Measurements from ENCODE around the gene AFMID. TPM values are rescaled to one million over a fixed set of nuclear protein-coding genes. Genes with fewer than 3 reads are reported as not detected.
"Not testable (repeated sequence)": the region's sequence is repeated elsewhere in the genome, so short reads cannot be mapped to it uniquely, and the experiment has no call there.

Gene AFMID, protein sequence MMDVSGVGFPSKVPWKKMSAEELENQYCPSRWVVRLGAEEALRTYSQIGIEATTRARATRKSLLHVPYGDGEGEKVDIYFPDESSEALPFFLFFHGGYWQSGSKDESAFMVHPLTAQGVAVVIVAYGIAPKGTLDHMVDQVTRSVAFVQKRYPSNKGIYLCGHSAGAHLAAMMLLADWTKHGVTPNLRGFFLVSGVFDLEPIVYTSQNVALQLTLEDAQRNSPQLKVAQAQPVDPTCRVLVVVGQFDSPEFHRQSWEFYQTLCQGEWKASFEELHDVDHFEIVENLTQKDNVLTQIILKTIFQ
- 72.6 TPM for polyA plus RNA-seq (2013, experiment 1 of 4)
- polyA plus RNA-seq (2013, experiment 2 of 4): 72.7 TPM
- 61.1 TPM for polyA plus RNA-seq (2013, experiment 3 of 4)
- polyA plus RNA-seq (2013, experiment 4 of 4): 77.0 TPM

DNA sequence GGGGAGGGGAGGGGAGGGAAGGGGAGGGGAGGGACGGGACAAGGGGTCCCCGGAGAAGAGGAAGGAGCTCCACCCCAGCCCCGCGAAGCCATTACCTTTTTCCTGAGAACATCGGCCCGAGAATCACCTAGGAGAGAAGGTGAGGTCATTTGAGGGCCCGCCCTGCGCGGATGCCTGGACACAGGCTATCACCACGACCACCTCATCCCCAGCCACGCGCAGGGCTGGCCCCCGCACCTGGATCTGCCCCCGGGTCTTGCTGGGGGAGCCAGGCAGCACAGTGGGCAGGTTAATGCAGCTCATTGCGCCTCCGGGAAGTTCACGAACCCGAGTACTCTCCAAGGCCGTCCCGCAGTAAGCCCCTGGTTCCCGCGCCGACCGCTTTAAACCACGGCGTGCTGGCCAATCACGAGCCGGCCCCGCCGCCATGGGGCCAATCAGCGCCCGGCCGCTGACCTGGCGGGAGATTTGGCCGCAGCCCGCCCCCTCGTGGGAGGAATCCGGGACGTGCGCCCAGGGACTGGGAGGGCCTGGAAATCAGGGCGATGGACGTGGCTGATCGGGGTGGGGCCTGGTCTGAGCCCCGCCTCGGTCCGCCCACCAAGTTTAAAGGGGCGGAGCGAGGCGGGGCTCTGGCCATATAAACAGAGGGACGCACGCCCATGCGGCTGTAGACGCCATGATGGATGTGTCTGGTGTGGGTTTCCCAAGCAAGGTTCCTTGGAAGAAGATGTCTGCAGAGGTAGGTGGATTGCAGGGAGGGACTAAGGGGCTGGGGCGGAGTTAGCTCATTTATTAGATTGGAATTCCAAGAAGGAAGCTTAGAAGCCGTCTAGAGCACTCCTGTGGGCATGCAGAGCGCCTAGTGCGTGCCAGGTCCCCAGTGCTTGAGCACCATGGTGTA lies at the start of gene AFMID, which contains the start of gene TK1:
Gene AFMID (plus strand): TSS at position 671 of the 904 bp plus-strand sequence. CDS start 9 bp downstream, at position 680.
Gene TK1 (minus strand): TSS at position 361 of the 904 bp plus-strand sequence. CDS start 58 bp downstream, at position 303.
- no peaks in the 10 kb centered on the region for H3K27me3 ChIP-seq (ENCODE audit: control insufficient read depth, insufficient read depth, low read length, poor library complexity, severe bottlenecking)
- peaks cover 24% of the 10 kb centered on the region for H3K4me1 ChIP-seq (ENCODE audit: control insufficient read depth, insufficient read depth, low read length)
- H3K4me3 ChIP-seq (ENCODE audit: insufficient read depth, low read depth, low read length): peak within 1 kb of the TSS; percentile 57
- no peaks in the 10 kb centered on the region for H3K9me3 ChIP-seq (ENCODE audit: control insufficient read depth, low read length)
- no peak within 1 kb of the TSS for H3K27ac ChIP-seq (ENCODE audit: insufficient read depth, low read depth, low read length, poor library complexity, severe bottlenecking)
- H3K36me3 ChIP-seq (ENCODE audit: control insufficient read depth, insufficient read depth, low read length): peaks cover 21% of the 10 kb centered on the region
- WGBS, 2 experiments: 3 to 4% methylated on average over 57 of the region's 57 CpGs

DNA sequence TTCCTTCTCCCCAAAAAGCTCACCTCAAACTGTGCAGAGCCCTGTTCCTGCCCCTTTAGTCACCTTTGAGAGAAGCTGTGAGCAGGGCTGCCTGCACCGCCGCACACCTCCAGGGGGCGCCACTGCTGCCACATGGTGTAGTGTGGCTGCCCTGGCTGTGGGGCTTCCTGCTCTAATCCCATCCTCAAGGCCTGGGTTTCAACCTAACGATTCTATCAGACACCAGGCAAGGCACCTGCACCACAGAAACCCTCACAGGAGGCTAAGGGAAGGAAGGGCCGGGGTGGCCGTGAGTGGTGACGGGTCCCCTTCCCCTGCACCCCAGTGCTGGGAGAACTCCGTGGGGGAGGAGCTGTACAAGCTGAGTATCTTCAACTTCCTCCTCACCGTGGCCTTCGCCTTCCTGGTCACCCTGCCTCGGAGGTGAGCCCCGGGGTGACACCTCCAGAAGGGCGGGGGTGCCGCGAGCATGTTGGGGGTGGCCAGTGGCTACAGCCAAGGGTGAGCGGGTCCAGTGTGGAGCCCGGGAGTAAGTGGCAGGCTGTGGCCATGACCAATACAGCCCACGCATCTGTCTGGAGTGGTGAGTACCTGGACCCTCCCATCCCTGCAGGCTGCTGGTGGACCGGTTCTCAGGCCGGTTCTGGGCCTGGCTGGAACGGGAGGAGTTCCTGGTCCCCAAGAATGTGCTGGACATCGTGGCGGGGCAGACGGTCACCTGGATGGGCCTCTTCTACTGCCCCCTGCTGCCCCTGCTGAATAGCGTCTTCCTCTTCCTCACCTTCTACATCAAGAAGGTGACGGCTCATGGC lies 49.6 kb upstream of the AFMID start:
- no peak overlapping the region for H3K27ac ChIP-seq (ENCODE audit: insufficient read depth, low read depth, low read length, poor library complexity, severe bottlenecking)
- H3K9me3 ChIP-seq (ENCODE audit: control insufficient read depth, low read length): no peaks in the 10 kb centered on the region
- no peak overlapping the region for H3K4me3 ChIP-seq (ENCODE audit: insufficient read depth, low read depth, low read length)
- no peaks in the 10 kb centered on the region for H3K36me3 ChIP-seq (ENCODE audit: control insufficient read depth, insufficient read depth, low read length)
- peaks cover 17% of the 10 kb centered on the region for H3K27me3 ChIP-seq (ENCODE audit: control insufficient read depth, insufficient read depth, low read length, poor library complexity, severe bottlenecking)
- 81 to 83% methylated on average over 26 of the region's 26 CpGs for WGBS, 2 experiments
- H3K4me1 ChIP-seq (ENCODE audit: control insufficient read depth, insufficient read depth, low read length): no peaks in the 10 kb centered on the region

DNA sequence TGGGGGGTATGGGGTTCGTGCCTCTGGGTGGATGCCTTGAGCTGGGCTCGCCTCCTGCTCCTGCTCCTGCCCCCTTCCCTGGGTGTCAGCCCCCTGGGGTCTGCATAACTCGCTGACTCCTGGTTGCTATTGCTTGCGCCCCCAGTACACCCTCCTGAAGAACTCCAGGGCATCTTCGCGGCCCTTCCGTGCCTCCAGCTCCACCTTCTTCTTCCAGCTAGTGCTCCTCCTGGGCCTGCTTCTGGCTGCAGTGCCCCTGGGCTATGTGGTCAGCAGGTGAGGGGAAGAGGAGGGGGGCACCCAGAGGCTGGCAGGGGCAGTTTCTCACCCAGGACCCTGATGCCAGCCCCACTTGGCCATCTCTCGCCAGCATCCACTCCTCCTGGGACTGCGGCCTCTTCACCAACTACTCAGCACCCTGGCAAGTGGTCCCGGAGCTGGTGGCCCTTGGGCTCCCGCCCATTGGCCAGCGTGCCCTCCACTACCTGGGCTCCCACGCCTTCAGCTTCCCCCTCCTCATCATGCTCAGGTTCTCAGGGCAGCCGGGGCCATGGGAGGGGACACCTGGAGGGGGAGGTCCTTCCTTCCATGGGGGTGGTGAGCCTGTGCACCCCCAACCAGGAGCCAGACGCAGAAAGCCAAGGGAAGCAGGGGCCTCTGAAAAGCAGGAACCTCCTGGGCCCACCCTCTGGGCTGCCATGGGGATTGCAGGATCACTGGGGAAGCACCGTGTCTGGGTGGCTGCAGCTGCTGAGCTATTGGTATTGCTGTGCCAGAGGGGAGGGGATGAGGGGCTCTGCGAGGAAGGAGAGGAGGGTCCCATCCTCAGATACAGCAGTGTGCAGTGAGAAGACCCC lies 48.7 kb upstream of the AFMID start:
- no peaks in the 10 kb centered on the region for H3K4me1 ChIP-seq (ENCODE audit: control insufficient read depth, insufficient read depth, low read length)
- no peak overlapping the region for H3K4me3 ChIP-seq (ENCODE audit: insufficient read depth, low read depth, low read length)
- peaks cover 9% of the 10 kb centered on the region for H3K27me3 ChIP-seq (ENCODE audit: control insufficient read depth, insufficient read depth, low read length, poor library complexity, severe bottlenecking)
- H3K9me3 ChIP-seq (ENCODE audit: control insufficient read depth, low read length): no peaks in the 10 kb centered on the region
- 81 to 86% methylated on average over 16 to 17 of the region's 17 CpGs for WGBS, 2 experiments
- H3K27ac ChIP-seq (ENCODE audit: insufficient read depth, low read depth, low read length, poor library complexity, severe bottlenecking): no peak overlapping the region
- no peaks in the 10 kb centered on the region for H3K36me3 ChIP-seq (ENCODE audit: control insufficient read depth, insufficient read depth, low read length)

DNA sequence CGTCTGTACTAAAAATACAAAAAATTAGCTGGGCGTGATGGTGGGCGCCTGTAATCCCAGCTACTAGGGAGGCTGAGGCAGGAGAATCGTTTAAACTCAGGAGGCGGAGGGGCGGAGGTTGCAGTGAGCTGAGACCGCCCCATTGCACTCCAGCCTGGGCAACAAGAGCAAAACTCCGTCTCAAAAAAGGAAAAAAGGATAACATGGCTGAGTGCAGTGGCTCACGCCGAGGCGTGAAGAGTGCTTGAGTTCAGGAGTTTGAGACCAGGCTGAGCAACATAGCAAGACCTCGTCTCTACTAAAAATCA lies 47.3 kb upstream of the AFMID start:
- not testable (repeated sequence) for H3K4me1 ChIP-seq (ENCODE audit: control insufficient read depth, insufficient read depth, low read length); H3K27ac ChIP-seq (ENCODE audit: insufficient read depth, low read depth, low read length, poor library complexity, severe bottlenecking); H3K27me3 ChIP-seq (ENCODE audit: control insufficient read depth, insufficient read depth, low read length, poor library complexity, severe bottlenecking); H3K36me3 ChIP-seq (ENCODE audit: control insufficient read depth, insufficient read depth, low read length); H3K4me3 ChIP-seq (ENCODE audit: insufficient read depth, low read depth, low read length); H3K9me3 ChIP-seq (ENCODE audit: control insufficient read depth, low read length)
- 92% methylated on average over 12 of the region's 12 CpGs for WGBS, 2 experiments

DNA sequence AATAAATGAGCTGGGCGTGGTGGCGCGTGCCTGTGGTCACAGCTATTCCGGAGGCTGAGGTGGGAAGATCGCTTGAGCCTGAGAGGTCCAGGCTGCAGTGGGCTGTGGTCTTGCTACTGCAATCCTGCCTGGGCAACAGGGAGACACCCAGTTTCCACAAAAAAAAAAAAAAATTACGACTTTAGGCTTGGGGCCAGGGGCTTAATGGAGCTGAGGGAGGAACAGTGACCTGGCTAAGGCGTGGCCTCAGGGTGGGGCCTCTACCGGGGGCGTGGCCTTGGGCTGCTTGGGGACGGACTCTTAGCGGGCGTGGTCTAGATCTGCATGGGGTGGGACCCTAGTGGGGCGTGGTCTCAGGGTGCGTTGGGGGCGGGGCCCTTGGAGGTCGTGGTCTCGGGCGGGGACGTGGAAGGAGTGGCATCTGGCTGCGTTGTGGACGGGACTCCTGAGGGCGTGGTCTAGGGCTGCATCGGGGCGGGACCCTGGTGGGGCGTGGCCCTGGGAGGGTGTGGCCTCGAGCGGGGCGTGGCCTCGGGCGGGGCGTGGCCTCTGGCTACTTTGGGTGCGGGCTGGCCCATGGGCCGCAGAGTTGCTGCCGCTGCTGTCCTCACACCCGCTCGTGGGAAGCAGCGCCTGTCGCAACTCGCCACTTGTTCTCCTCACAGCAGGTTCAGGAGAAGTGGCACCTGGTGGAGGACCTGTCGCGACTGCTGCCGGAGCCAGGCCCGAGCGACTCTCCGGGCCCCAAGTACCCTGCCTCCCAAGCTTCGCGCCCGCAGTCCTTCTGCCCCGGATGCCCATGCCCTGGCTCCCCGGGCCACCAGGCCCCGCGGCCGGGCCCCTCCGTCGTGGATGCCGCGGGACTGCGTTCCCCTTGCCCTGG lies 46.8 kb upstream of the AFMID start:
- WGBS, 2 experiments: 43 to 44% methylated on average over 58 of the region's 58 CpGs
- Histone ChIP-seq H3K4me1 (ENCODE audit: control insufficient read depth, insufficient read depth, low read length) (no peaks in the 10 kb centered on the region), H3K9me3 (ENCODE audit: control insufficient read depth, low read length) (no peaks in the 10 kb centered on the region)

DNA sequence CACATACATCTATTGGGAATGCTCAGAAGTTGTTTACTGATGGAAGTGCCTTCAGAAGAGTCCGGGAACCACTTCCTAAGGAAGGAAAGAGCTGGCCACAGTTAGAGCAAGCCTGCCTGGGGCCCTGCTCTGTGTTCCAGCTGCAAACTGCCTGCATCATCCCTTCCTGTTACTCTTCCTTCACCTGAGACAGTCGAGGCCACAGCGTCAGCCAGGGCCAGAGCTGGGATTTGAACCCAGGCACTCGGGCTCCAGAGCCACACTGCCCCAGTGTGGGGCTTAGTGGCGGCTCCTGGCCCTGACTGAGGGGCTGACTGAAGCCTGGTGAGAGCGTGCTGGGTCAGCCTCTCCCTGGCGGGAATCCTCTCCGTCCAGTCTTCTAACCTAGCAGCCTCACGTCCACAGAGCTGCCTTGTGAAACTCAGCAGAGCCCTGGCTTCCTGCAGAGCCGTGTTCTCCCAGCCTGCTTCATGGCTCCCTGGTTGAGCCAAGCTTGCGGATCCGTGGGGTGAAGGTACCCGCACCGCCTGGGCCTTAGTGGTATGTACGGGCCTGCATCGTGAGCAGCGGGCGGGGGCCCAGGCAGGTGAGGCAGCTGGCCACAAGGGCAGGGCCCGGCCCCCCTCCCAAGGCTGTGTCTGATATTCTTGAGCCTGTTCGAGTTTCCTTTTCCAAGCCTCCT lies 45.6 kb upstream of the AFMID start:
- Histone ChIP-seq H3K27ac (ENCODE audit: insufficient read depth, low read depth, low read length, poor library complexity, severe bottlenecking) (no peak overlapping the region), H3K27me3 (ENCODE audit: control insufficient read depth, insufficient read depth, low read length, poor library complexity, severe bottlenecking) (no peaks in the 10 kb centered on the region), H3K4me3 (ENCODE audit: insufficient read depth, low read depth, low read length) (no peak overlapping the region), H3K9me3 (ENCODE audit: control insufficient read depth, low read length) (no peaks in the 10 kb centered on the region), H3K4me1 (ENCODE audit: control insufficient read depth, insufficient read depth, low read length) (no peaks in the 10 kb centered on the region), H3K36me3 (ENCODE audit: control insufficient read depth, insufficient read depth, low read length) (no peaks in the 10 kb centered on the region)
- WGBS, 2 experiments: 90 to 91% methylated on average over 20 of the region's 20 CpGs

More for the DNA sequence above, 46.8 kb upstream of the AFMID start:
- no peaks in the 10 kb centered on the region for H3K27me3 ChIP-seq (ENCODE audit: control insufficient read depth, insufficient read depth, low read length, poor library complexity, severe bottlenecking)
- H3K27ac ChIP-seq (ENCODE audit: insufficient read depth, low read depth, low read length, poor library complexity, severe bottlenecking): no peak overlapping the region
- H3K36me3 ChIP-seq (ENCODE audit: control insufficient read depth, insufficient read depth, low read length): no peaks in the 10 kb centered on the region
- H3K4me3 ChIP-seq (ENCODE audit: insufficient read depth, low read depth, low read length): no peak overlapping the region

DNA sequence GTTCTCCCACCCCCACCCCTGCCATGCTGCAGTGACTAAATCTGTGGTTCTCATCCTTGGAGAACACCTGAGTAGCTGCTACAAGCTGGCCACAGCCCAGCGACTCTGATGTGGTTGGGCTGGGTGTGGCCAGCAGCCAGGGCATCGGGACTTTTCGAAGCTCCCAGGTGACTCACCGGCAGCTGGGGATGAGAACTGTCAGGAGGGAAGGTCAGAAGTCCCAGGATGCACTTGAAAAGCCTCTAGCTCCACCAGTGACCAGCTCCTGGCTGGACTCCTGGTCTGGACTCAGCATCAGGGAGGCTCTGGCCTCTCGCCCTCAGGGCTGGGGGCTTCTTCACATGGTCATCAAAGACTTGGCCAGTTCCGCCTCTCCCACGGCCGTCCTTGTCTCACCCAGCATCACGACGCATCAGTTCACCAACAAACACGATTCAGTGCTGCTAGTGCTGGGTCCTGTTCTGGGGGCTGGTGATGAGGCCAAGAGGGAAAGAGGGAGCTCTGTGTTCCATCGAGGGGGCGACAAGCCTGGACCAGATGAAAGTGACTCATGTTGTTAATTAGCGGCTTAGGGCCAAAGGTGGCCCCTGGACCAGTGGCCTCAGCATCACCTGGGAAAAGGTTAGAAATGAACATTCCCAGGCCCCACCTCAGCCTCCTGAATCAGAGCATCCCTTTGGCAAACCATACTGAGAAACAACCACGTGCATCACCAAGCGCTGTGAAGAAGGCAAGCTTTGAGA lies 44.9 kb upstream of the AFMID start:
- Histone ChIP-seq H3K4me3 (ENCODE audit: insufficient read depth, low read depth, low read length) (no peak overlapping the region), H3K36me3 (ENCODE audit: control insufficient read depth, insufficient read depth, low read length) (no peaks in the 10 kb centered on the region), H3K9me3 (ENCODE audit: control insufficient read depth, low read length) (no peaks in the 10 kb centered on the region), H3K4me1 (ENCODE audit: control insufficient read depth, insufficient read depth, low read length) (no peaks in the 10 kb centered on the region), H3K27ac (ENCODE audit: insufficient read depth, low read depth, low read length, poor library complexity, severe bottlenecking) (no peak overlapping the region), H3K27me3 (ENCODE audit: control insufficient read depth, insufficient read depth, low read length, poor library complexity, severe bottlenecking) (no peaks in the 10 kb centered on the region)
- WGBS, 2 experiments: 91 to 92% methylated on average over 16 of the region's 16 CpGs
